ENCODE measurements around the gene MARCHF11. TPM values are rescaled to one million over a fixed set of nuclear protein-coding genes. Genes with fewer than 3 reads are reported as not detected.

Gene MARCHF11
- polyA plus RNA-seq, 4 donors, result 1.1 to 6.9 (median 3.3) TPM

DNA sequence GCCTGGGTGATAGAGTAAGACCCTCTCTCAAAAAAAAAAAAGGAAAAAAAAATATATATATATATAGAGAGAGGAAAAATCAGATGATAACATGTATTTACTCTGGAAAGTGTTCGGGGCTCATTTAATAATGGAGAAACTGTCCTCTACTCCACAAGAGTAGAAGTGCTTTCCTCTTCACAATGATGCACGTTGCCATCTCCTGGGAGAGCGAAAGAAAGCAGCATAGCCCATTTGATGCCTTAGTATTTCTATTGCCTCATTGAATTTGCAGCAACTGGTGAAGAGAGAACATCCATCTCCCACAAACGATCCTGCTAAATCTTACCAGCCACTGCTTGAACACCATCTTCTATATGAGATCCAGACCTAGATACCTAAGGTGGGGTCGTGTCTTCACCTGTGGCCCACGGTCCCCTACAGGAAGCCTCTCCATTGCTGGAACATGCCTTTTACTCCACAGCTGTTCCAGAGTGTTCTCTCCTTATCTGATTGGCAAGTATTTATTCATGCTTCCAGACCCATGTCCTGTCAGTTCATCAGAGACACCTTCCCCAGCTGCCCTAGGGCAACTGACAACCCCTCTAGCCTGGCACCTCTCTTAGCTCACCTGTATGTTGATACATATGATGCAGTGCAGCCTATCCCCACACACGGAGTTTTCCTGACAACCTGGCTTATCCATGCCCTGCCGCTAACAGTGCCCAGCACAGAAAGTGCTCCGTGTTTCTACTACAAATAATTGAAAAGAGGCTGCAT, 115.3 kb downstream of the MARCHF11 start:
- no peak for DNase-seq (ENCODE audit: low read depth in 4 of 4, low spot score in 2 of 4)

DNA sequence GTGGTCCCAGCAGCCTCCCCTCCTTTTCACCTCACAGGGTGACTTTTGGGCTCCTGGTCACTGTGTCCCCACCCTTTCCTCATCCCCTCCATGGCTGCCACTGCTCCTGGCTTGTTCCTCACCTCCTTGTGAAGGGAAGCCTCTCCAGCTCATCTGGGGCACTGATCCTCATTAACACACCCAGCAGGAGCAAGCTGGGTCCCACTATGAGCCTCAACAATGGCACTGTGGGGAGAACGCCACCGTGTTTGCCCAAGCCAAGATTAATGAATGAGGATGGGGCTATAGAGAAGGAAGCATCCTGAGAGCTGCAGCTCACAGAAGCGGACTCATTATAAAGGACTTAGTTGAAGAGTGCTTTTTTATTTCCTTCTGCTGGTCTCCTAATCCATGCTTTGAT, 118.4 kb downstream of the MARCHF11 start:
- no peak for DNase-seq (ENCODE audit: low read depth in 4 of 4, low spot score in 2 of 4)

- DNase-seq (ENCODE audit: low read depth in 4 of 4, low spot score in 2 of 4), result no peak
Observed at GRCh38 chr5:16057277-16057676, 122.3 kb downstream of the MARCHF11 start.

GRCh38 chr5:16051246-16051755, 128.3 kb downstream of the MARCHF11 start:
- DNase-seq (ENCODE audit: low read depth in 4 of 4, low spot score in 2 of 4), result no peak

DNA sequence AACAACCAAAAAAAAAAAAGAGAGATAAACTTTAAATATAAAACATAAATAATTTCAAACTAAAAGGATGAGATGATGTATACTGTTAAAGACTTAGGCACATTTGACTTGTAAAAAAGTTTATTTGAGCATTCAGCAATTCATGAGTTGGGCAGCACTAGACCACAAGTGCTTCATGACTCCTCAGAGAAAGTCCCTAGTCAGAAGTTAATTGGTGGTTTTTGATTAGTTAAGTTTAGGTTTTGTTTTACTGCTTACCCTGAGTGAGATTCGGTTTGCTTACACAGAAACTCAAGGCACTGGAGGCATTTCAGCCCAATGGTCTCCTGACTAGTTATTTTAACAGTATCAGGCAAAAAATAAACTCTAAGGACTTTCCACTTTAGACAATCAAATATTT, 129.2 kb downstream of the MARCHF11 start:
- no peak for DNase-seq (ENCODE audit: low read depth in 4 of 4, low spot score in 2 of 4)

- no peak for DNase-seq (ENCODE audit: low read depth in 4 of 4, low spot score in 2 of 4)
Observed at GRCh38 chr5:16049761-16050160, 129.8 kb downstream of the MARCHF11 start.

- no peak for DNase-seq (ENCODE audit: low read depth in 4 of 4, low spot score in 2 of 4)
Observed at GRCh38 chr5:16048132-16048531, 131.5 kb downstream of the MARCHF11 start.

DNA sequence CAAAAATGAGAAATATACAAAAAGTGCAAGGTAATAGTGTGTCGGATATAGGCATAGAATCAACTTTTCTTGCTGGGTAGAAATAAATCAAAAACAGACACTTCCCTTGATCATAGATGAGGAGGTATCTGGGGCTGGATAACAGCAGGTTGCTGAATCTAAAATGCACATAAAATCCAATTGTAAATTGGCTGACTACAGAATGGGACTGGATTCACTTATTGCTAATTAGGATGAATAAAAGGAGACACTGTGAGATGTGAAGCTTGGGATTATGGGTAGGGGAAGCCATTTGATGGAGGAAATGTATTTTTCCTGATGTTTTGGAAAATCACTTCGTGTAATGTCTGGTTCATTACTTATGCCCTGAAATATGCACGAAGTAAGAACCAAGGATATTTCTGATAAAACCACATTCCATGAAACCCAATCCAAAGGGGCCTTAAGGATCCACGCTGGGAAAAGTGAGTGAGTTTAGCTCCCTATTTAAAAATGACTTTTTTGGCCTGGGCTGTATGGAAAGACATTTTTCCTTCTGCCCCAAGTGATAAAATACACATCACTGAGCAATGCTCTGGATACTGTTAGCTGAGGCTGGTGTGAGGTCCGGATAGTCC, 136.1 kb downstream of the MARCHF11 start:
- no peak for DNase-seq (ENCODE audit: low read depth in 4 of 4, low spot score in 2 of 4)

DNA sequence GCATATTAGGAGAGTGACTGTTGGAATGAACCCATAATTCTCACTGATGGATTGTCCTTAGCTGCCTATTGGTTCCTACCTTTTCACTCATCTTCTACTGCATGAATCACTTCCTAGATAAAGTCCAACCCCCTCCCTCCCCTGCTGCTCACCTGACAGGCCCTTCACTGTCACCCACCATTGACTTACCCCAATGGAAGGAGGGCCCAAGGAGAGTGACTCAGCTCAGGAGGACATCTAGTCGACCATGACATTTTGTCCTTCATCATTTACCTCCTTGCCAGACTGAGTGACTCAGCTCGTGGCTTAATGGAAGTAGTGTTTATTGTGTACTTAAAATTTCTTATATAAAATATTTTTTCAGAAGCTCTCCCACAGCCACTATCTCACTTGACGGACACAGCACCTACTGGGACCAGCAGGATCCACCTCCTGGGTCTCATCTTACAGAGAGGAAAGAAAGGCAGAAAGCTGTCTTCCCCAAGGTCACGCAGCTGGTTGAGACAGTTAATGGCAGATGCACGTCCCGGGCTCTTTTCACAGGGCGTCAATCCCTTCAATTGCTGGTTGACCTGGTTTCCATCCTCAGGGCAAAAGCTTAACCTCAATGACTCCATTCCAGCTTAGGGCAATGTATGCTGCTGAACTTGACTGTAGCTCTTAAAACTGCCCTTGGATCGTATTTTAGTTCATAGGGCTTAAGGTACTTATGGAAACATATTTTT, 142.3 kb downstream of the MARCHF11 start:
- DNase-seq (ENCODE audit: low read depth in 4 of 4, low spot score in 2 of 4), result no peak

DNA sequence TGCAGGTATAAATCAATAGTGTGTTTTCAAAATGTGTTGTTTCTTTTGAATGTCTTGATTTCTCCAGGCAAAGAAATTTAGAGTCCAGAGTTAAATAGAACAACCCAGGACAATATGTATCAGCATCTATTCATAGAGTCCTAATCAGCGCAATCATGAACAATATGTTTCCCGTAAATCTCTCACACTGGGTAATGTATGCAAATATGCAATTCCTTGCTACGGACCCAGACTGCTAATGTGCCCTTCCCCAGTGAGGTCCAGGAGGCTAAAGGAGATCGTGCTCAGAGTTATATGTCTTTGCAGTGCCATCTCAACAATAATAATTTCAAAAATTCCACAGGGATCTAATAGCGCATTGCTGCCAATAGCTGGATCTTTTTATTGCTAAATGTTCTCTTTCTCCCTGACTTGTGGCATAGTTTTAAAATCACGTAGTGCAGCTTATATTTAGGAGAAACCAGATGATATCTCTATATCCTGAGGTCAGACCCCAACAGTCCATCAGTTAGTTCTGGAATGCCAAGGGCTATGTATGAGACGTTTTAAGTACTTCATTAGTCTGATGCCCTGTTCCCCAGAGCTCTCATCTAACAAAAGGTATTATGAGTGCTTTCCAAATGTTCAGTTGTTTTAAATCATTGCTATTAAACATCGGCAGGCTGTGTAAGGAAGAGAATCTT, 145.1 kb downstream of the MARCHF11 start:
- no peak for DNase-seq (ENCODE audit: low read depth in 4 of 4, low spot score in 2 of 4)

DNA sequence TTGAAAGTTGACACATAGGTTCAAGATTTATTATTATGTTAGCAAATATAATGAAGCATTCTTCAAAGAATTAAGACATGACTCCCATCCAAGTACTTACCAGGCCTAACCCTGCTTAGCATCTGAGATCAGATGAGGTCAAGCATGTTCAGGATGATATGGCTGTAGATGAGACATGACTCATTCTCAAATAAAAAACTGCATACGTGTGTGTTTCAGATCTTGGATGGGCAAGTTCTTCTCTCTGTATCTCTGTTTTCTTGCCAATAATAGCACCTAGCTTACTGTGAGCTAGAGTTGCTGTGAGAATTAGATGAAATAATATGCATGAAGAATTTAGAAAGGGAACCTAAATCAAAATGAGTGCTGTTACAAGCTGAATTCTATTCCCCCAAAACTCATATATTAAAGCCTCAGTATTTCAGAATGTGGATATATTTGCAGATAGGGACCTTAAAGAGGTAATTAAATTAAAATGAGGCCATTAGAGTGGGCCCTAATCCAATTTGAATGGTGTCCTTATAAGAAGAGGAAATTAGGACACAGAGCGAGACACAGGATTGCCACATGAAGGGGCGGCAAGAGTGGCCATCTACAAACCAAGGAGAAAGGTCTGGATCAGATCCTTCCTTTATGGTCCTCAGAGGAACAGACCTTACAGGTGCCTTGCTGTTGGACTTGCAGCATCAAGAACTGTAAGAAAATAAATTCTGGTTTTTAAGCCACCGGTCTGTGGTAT, 146.2 kb downstream of the MARCHF11 start:
- no peak for DNase-seq (ENCODE audit: low read depth in 4 of 4, low spot score in 2 of 4)

DNA sequence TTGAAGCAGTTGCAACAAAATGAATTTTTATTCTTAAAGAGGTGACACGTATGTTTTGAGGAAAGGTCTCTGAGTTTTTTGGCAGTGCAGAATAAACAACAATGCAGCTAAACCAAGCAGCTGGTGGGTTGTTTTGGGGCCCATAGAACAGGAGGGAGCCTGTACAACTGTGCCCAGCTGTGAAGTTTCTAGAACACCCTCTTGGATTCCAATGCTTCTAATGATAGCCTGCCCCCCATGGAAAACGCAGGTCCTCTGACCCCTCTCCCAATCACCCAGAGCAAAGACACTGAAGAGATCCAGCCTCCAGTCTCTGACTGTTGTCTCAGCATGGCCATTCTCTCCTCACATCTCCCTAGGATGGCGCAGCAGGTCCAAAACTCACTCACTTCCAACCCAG, 150.9 kb downstream of the MARCHF11 start:
- DNase-seq (ENCODE audit: low read depth in 4 of 4, low spot score in 2 of 4), result no peak

DNA sequence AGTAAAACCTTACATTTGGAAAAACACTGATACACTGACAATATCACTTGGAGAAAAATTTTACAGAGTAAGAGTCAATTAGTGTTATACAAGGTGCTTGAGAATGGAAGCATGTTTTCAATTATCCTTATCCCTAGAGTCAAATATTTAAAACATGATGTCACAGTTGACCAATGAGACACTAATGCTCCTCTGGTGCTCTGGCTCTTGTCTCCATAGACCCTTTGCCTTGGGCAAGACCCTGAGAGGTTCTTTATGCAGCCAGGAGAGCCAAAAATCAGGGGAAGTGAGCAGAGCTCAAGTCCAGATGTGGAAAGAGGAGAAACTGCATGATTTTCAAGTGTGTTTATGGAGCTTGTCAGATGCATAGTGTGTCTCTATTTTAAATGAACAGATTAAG, 153.9 kb downstream of the MARCHF11 start:
- DNase-seq (ENCODE audit: low read depth in 4 of 4, low spot score in 2 of 4), result no peak

DNA sequence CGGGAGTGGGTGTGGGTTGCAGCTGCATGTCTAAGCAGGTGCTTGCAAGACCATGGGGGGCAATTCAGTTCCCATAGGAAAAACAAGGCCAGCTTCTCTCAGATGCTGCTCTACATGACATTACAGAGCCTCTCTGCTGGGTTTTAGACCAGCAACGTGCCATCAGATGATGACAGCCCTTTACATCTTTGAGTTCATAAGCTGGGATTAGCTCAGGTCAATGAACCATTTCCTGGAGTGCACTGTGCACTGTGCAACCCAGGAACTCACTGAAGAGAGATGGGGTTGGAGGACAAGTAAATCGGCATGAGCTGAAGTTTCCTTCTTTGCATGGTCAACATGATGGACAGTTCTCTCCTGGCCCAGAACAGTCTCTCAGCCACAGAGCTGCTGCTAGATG, 160.6 kb downstream of the MARCHF11 start:
- no peak for DNase-seq (ENCODE audit: low read depth in 4 of 4, low spot score in 2 of 4)

- DNase-seq (ENCODE audit: low read depth in 4 of 4, low spot score in 2 of 4), result no peak
Observed at GRCh38 chr5:16017720-16018119, 161.9 kb downstream of the MARCHF11 start.

All from left renal cortex interstitium (tissue), 4 donors.